GM06990 (cell line): ENCODE results near the gene SORCS1.

Experiments used
- DNase-seq: peaks from one replicate; pipeline ENCODE4 v3.0.0-alpha.2; 2011; ENCODE audit not compliant: insufficient read length; ENCODE audit errors: extremely low read depth
- H3K27me3 ChIP-seq: replicated peaks from 2 replicates; pipeline ENCODE4 v1.6.0; 2011; ENCODE audit warnings: low read length; ENCODE audit not compliant: control insufficient read depth, insufficient read depth
- H3K36me3 ChIP-seq: 2 replicates; pipeline ENCODE4 v1.5.1; 2011; ENCODE audit warnings: low read length; ENCODE audit not compliant: control insufficient read depth, insufficient read depth
- H3K4me3 ChIP-seq: replicated peaks from 2 replicates; pipeline ENCODE4 v1.5.1; 2011; ENCODE audit warnings: low read depth, mild to moderate bottlenecking, control low read depth, low read length
- TF ChIP-seq, protein P1 (sequence below): IDR thresholded peaks from 2 replicates; pipeline ENCODE4 v1.5.1; 2011; ENCODE audit warnings: low read length, control low read depth, mild to moderate bottlenecking, inconsistent platforms; ENCODE audit not compliant: insufficient read depth, poor library complexity, severe bottlenecking

The SORCS1 gene

DNA sequence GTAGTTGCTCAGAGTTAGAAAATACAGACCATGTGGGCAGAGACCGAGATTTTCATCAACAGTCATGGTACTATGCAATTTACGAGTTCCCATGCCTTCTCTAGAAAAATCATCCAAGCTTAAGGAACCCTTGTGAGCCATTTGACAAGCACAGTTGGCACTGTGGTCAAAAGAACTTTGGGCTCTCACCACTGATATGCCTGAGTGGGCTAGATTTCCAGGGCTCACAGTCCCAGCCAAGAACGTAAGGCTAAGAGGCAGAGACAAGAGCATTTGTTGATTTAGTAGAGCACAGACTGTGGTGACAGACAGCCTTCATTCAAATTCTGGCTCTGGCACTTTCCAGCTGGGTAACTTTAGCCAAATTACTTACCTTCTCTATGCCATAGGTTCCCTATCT lies 407.0 kb downstream of the SORCS1 start:
- H3K36me3 ChIP-seq, result no peaks in the 10 kb centered on the region
- TF ChIP-seq, protein P1, sequence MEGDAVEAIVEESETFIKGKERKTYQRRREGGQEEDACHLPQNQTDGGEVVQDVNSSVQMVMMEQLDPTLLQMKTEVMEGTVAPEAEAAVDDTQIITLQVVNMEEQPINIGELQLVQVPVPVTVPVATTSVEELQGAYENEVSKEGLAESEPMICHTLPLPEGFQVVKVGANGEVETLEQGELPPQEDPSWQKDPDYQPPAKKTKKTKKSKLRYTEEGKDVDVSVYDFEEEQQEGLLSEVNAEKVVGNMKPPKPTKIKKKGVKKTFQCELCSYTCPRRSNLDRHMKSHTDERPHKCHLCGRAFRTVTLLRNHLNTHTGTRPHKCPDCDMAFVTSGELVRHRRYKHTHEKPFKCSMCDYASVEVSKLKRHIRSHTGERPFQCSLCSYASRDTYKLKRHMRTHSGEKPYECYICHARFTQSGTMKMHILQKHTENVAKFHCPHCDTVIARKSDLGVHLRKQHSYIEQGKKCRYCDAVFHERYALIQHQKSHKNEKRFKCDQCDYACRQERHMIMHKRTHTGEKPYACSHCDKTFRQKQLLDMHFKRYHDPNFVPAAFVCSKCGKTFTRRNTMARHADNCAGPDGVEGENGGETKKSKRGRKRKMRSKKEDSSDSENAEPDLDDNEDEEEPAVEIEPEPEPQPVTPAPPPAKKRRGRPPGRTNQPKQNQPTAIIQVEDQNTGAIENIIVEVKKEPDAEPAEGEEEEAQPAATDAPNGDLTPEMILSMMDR, result no peak
- H3K27me3 ChIP-seq, result no peaks in the 10 kb centered on the region
- DNase-seq, result no peak
- H3K4me3 ChIP-seq, result no peak overlapping the region

DNA sequence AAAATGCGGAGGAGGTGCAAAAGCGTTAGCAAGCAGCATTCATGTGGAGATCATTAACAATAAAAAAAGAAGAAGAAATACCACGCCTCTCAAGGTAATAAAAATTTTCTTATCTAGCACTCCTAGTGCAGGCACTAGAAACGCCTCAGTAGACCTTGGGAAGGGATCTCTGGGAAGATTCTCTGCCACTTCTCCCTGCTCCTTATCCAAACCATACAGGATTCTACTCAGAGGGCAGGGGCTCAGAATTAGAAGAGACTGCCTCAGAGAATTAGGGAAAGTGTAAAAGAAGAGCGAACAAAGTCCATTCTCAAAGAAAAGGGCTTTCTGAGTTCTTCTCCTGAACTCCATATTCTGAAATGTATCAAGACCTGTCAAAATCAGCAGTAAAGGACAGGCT lies 413.4 kb downstream of the SORCS1 start:
- DNase-seq, result no peak
- H3K4me3 ChIP-seq, result no peak overlapping the region
- TF ChIP-seq, protein P1, result no peak
- H3K27me3 ChIP-seq, result no peaks in the 10 kb centered on the region; the same call in none of the 2 replicates
- H3K36me3 ChIP-seq, result no peaks in the 10 kb centered on the region

DNA sequence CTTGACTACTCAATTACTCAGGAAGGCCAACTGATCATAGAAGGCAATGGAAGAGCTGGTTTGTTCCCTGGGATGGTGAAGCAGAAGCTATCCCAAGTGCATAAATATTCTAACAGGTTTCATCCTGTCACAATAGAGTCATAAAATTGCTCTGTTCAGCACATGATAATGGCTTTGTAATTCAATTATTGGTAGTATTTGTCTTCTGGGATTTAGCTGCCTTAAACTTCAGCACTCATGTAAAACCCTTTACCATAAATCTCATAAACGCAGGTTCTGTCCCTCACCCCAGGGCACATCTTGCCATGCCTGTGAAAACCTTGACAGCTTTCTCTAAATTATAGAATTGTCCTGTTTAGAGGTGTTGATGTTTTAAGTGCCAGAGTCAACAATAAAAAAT lies 417.6 kb downstream of the SORCS1 start:
- Histone ChIP-seq H3K27me3 (no peaks in the 10 kb centered on the region; the same call in none of the 2 replicates), H3K36me3 (no peaks in the 10 kb centered on the region), H3K4me3 (no peak overlapping the region)
- no peak for DNase-seq
- TF ChIP-seq, protein P1, result no peak

DNA sequence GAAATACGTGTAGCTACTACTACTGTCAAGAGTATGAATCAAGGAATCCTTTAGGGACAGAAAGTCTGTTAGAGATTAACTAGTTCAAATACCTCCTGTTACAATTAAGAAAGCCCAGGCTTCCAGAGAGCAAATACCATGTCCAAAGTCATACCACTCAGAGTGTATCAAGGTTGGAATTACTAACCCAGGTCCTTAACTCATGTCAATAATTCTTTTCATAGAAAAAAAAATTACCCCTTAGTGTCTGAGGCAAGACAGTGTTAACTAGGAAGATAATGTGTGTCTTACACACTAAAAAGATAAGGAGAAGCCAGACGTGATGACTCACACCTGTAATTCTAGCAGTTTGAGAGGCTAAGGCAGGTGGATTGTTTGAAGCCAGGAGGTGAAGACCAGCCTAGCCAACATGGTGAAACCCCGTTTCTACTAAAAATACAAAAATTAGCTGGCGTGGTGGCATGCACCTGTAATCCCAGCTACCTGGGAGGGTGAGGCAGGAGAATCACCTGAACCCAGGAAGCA lies 423.4 kb downstream of the SORCS1 start:
- TF ChIP-seq, protein P1, result no peak
- no peak for DNase-seq
- Histone ChIP-seq H3K4me3 (no peak overlapping the region), H3K27me3 (no peaks in the 10 kb centered on the region), H3K36me3 (no peaks in the 10 kb centered on the region)

DNA sequence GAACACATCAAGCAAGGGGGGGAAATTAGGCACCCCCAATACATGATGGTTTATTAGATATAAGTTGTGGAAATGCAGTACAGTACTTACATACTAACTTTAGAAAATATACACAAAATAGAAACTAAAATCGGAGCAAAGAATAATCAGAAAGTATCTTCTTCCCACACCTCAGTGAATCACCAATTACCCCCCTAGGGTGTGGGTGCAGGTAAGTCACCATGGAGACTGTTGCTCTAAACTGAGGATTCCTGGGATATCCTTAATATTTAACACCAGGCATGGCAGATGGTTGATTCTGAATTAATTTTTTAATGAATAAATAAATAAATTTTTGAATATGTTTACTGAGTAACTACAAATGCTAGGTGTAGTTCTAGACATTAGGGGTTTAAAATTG lies 424.4 kb downstream of the SORCS1 start:
- Histone ChIP-seq H3K27me3 (no peaks in the 10 kb centered on the region), H3K4me3 (no peak overlapping the region), H3K36me3 (no peaks in the 10 kb centered on the region)
- no peak for DNase-seq
- TF ChIP-seq, protein P1, result no peak

DNA sequence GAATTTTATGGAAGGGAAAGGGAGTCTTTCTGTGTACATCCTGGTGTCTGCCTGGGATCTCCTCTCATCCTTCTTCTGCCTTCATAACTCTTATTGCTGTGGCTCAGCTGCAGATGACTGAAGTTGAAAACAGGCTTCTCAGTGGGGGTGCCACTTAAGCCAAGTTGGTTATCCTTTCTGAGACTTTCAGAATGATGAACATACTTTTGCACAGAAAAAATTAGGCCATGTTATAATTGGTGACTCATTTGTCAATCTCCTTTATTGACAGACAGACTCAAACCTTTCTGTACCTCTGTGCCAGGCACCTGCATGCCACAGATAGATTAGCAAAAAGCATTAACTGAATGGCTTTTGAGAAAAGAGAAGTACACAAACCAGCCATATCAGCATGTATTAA lies 430.3 kb downstream of the SORCS1 start:
- no peaks in the 10 kb centered on the region for H3K27me3 ChIP-seq
- H3K4me3 ChIP-seq, result no peak overlapping the region
- TF ChIP-seq, protein P1, result no peak
- DNase-seq, result peak; percentile 17
- H3K36me3 ChIP-seq, result no peaks in the 10 kb centered on the region
